Measurements from ENCODE around the gene PPM1H. TPM values are rescaled to one million over a fixed set of nuclear protein-coding genes. Genes with fewer than 3 reads are reported as not detected.

Gene PPM1H
- total RNA-seq, 1 experiment from 2014 or later, result 12.0 TPM

- no peak for ATAC-seq
- ChIA-PET POLR2A (ENCODE audit: unreplicated experiment) (interaction anchor here (0.6 kb wide), 1 partner anchor 84 kb away, joined by 4 read pairs; no protein-coding TSS in a partner anchor), CTCF (interaction anchor here (0.6 kb wide), 1 partner anchor 50 kb away, joined by 3 read pairs; no protein-coding TSS in a partner anchor)
- TF ChIP-seq EZH2 (IDR thresholded peaks at IDR 0.05; ENCODE audit: low read length, unreplicated experiment) (no peak), EZH2phosphoT487 (IDR thresholded peaks at IDR 0.05; ENCODE audit: borderline replicate concordance, low read length) (no peak), CTCF (conservative IDR thresholded peaks at IDR 0.05; ENCODE audit: low read depth, low read length) (no peak)
- Histone ChIP-seq H3K4me3 (ENCODE audit: low read length) (no peak overlapping the region), H3K27ac (ENCODE audit: low read length) (no peak overlapping the region), H3F3A (ENCODE audit: low read length, unreplicated experiment) (no peaks in the 10 kb centered on the region), H3K4me1 (ENCODE audit: insufficient read depth, low read length) (peaks cover 10% of the 10 kb centered on the region), H3K36me3 (ENCODE audit: low read depth, low read length) (no peaks in the 10 kb centered on the region), H3K9me2 (replicated peaks; ENCODE audit: low read length) (no peaks in the 10 kb centered on the region), H4K20me1 (ENCODE audit: low read length) (no peaks in the 10 kb centered on the region), H3K27me3 (ENCODE audit: low read length) (no peaks in the 10 kb centered on the region), H3K4me2 (ENCODE audit: low read length) (no peak overlapping the region), H3K9me3 (ENCODE audit: low read length) (no peaks in the 10 kb centered on the region), H2AFZ (ENCODE audit: low read length) (no peak overlapping the region), H3K79me2 (ENCODE audit: low read length) (no peaks in the 10 kb centered on the region), H3K9ac (ENCODE audit: low read length) (no peak overlapping the region)
- BruUV-seq (replicated peaks), result no TSS peak
- DNase-seq, result no peak
- intact Hi-C loops (cut with micrococcal nuclease), result no loop called here
Observed at GRCh38 chr12:62770381-62770780, 164.6 kb downstream of the PPM1H start.

GRCh38 chr12:62769076-62769619, 165.8 kb downstream of the PPM1H start:
- no peak overlapping the region for H3K9ac ChIP-seq (ENCODE audit: low read length)
- H3K4me2 ChIP-seq (ENCODE audit: low read length), result no peak overlapping the region
- H3F3A ChIP-seq (ENCODE audit: low read length, unreplicated experiment), result no peaks in the 10 kb centered on the region
- no peaks in the 10 kb centered on the region for H3K27me3 ChIP-seq (ENCODE audit: low read length)
- peaks cover 10% of the 10 kb centered on the region for H3K4me1 ChIP-seq (ENCODE audit: insufficient read depth, low read length)
- H3K4me3 ChIP-seq (ENCODE audit: low read length), result no peak overlapping the region
- H3K9me3 ChIP-seq (ENCODE audit: low read length), result no peaks in the 10 kb centered on the region
- no peaks in the 10 kb centered on the region for H3K9me2 ChIP-seq (replicated peaks; ENCODE audit: low read length)
- ChIA-PET CTCF (interaction anchor here (0.6 kb wide), 1 partner anchor 68 kb away, joined by 3 read pairs; no protein-coding TSS in a partner anchor), POLR2A (ENCODE audit: unreplicated experiment) (no interaction called here)
- H3K36me3 ChIP-seq (ENCODE audit: low read depth, low read length), result no peaks in the 10 kb centered on the region
- intact Hi-C loops (cut with micrococcal nuclease), result no loop called here
- TF ChIP-seq EZH2phosphoT487 (IDR thresholded peaks at IDR 0.05; ENCODE audit: borderline replicate concordance, low read length), result no peak
- TF ChIP-seq CTCF (conservative IDR thresholded peaks at IDR 0.05; ENCODE audit: low read depth, low read length), result no peak
- TF ChIP-seq EZH2 (IDR thresholded peaks at IDR 0.05; ENCODE audit: low read length, unreplicated experiment), result no peak
- no peak overlapping the region for H2AFZ ChIP-seq (ENCODE audit: low read length)
- ATAC-seq (no peak), DNase-seq (no peak)
- BruUV-seq (replicated peaks), result no TSS peak
- no peaks in the 10 kb centered on the region for H3K79me2 ChIP-seq (ENCODE audit: low read length)
- no peak overlapping the region for H3K27ac ChIP-seq (ENCODE audit: low read length)
- no peaks in the 10 kb centered on the region for H4K20me1 ChIP-seq (ENCODE audit: low read length)

- Histone ChIP-seq H4K20me1 (ENCODE audit: low read length) (no peaks in the 10 kb centered on the region), H3K9me3 (ENCODE audit: low read length) (no peaks in the 10 kb centered on the region), H3K4me2 (ENCODE audit: low read length) (no peak overlapping the region), H3K27ac (ENCODE audit: low read length) (no peak overlapping the region), H3K36me3 (ENCODE audit: low read depth, low read length) (no peaks in the 10 kb centered on the region), H3K27me3 (ENCODE audit: low read length) (no peaks in the 10 kb centered on the region), H3K79me2 (ENCODE audit: low read length) (no peaks in the 10 kb centered on the region), H3K9me2 (replicated peaks; ENCODE audit: low read length) (no peaks in the 10 kb centered on the region), H3F3A (ENCODE audit: low read length, unreplicated experiment) (no peaks in the 10 kb centered on the region), H3K9ac (ENCODE audit: low read length) (no peak overlapping the region), H3K4me1 (ENCODE audit: insufficient read depth, low read length) (peaks cover 10% of the 10 kb centered on the region), H3K4me3 (ENCODE audit: low read length) (no peak overlapping the region), H2AFZ (ENCODE audit: low read length) (no peak overlapping the region)
- DNase-seq, result no peak
- CTCF ChIA-PET, result no interaction called here
- intact Hi-C loops (cut with micrococcal nuclease), result no loop called here
- no TSS peak for BruUV-seq (replicated peaks)
- POLR2A ChIA-PET (ENCODE audit: unreplicated experiment), result no interaction called here
- no peak for TF ChIP-seq CTCF (conservative IDR thresholded peaks at IDR 0.05; ENCODE audit: low read depth, low read length)
- TF ChIP-seq EZH2 (IDR thresholded peaks at IDR 0.05; ENCODE audit: low read length, unreplicated experiment), result no peak
- TF ChIP-seq EZH2phosphoT487 (IDR thresholded peaks at IDR 0.05; ENCODE audit: borderline replicate concordance, low read length), result no peak
- no peak for ATAC-seq
Observed at GRCh38 chr12:62767946-62768345, 167.0 kb downstream of the PPM1H start.
